Mucosa of descending colon (tissue), 3 donors: ENCODE results near the gene SPHK2. TPM values are rescaled to one million over a fixed set of nuclear protein-coding genes. Genes with fewer than 3 reads are reported as not detected.

ENCODE experiments used
- ATAC-seq: fragments of 200-7000 bp; cut with Tn5 transposase; one replicate; pipeline ENCODE4 v1.9.1; 2020; ENCODE audit warnings: mild to moderate bottlenecking, moderate library complexity
- DNase-seq, 3 donors: peaks; one replicate each; pipeline ENCODE4 v3.0.0-alpha.2; 2020
- H3K36me3 ChIP-seq: fragments of 200-600 bp; one replicate; pipeline ENCODE4 v1.8.0; 2021; ENCODE audit warnings: low read depth, mild to moderate bottlenecking
- H3K4me1 ChIP-seq: fragments of 200-600 bp; one replicate; pipeline ENCODE4 v1.8.0; 2021; ENCODE audit warnings: low read depth, mild to moderate bottlenecking
- H3K4me3 ChIP-seq: fragments of 200-600 bp; one replicate; pipeline ENCODE4 v1.8.0; 2021; ENCODE audit warnings: mild to moderate bottlenecking
- H3K9me3 ChIP-seq: fragments of 200-600 bp; one replicate; pipeline ENCODE4 v1.8.0; 2021; ENCODE audit warnings: mild to moderate bottlenecking
- CTCF ChIP-seq: fragments of 200-600 bp; IDR thresholded peaks from one replicate; pipeline ENCODE4 v1.8.0; 2022; ENCODE audit warnings: antibody characterized with exemption, mild to moderate bottlenecking
- intact Hi-C, 2 donors: fragments of 100-400 bp; cut with DNase I in 1 of 2; cut with micrococcal nuclease in 1 of 2; formaldehyde crosslinking; loops; one replicate each; pipeline versions ENCODE4 v1.11.0 to v1.11.1; 2022; cut with DNase I, micrococcal nuclease
- total RNA-seq, 3 donors: library from RNA; stranded (reverse); fragmentation: NEBNext Ultra II Directional in 2 of 3; extraction: Animal tissue kit (Norgen Biotek cat#: 25700) in 2 of 3; gene quantifications; one replicate each; pipeline versions ENCODE4 v1.2.1 to v1.2.4, GENCODE V29; 2021 to 2023
- donor health status: DM: no; HTN: no; CAD: no; lungs with moderate emphysema.
- donor health status: DM: no; HTN: no; CAD: no.
- donor health status: DM: no; HTN: yes; CAD: no.

The SPHK2 gene
- total RNA-seq, 3 donors from 2014 or later, result 37.9 to 54.8 (median 50.2) TPM

GRCh38 chr19:48668332-48668731 is 49.0 kb downstream of the SPHK2 start:
- Histone ChIP-seq H3K36me3 (no peaks in the 10 kb centered on the region), H3K4me1 (no peaks in the 10 kb centered on the region), H3K9me3 (no peaks in the 10 kb centered on the region), H3K4me3 (no peak overlapping the region)
- TF ChIP-seq CTCF, result no peak
- DNase-seq (no peak), ATAC-seq (no peak)
- intact Hi-C loops, result no loop called here

- no peak for ATAC-seq
- intact Hi-C loops, result no loop called here
- H3K36me3 ChIP-seq, result no peaks in the 10 kb centered on the region
- DNase-seq, result no peak
- H3K4me1 ChIP-seq, result no peaks in the 10 kb centered on the region
- H3K9me3 ChIP-seq, result no peaks in the 10 kb centered on the region
- no peak overlapping the region for H3K4me3 ChIP-seq
- no peak for TF ChIP-seq CTCF
These were observed 49.5 kb downstream of the SPHK2 start for GRCh38 chr19:48668761-48669160.

GRCh38 chr19:48669903-48670668 is 50.8 kb downstream of the SPHK2 start:
- DNase-seq, result no peak
- Histone ChIP-seq H3K9me3 (no peaks in the 10 kb centered on the region), H3K4me1 (no peaks in the 10 kb centered on the region), H3K36me3 (no peaks in the 10 kb centered on the region), H3K4me3 (no peak overlapping the region)
- no peak for TF ChIP-seq CTCF
- intact Hi-C loops, result no loop called here
- ATAC-seq, result no peak

- no peak for TF ChIP-seq CTCF
These were observed 51.6 kb downstream of the SPHK2 start for GRCh38 chr19:48670699-48671445.

GRCh38 chr19:48671446-48671995 is 52.2 kb downstream of the SPHK2 start:
- intact Hi-C loops, result no loop called here
- TF ChIP-seq CTCF, result no peak

More at GRCh38 chr19:48670699-48671445, 51.6 kb downstream of the SPHK2 start:
- intact Hi-C loops, result no loop called here
- no peaks in the 10 kb centered on the region for H3K9me3 ChIP-seq
- peaks cover 7% of the 10 kb centered on the region for H3K4me1 ChIP-seq
- no peak overlapping the region for H3K4me3 ChIP-seq
- DNase-seq (no peak), ATAC-seq (no peak)
- no peaks in the 10 kb centered on the region for H3K36me3 ChIP-seq

More at GRCh38 chr19:48671446-48671995, 52.2 kb downstream of the SPHK2 start:
- Histone ChIP-seq H3K36me3 (no peaks in the 10 kb centered on the region), H3K4me1 (peaks cover 7% of the 10 kb centered on the region), H3K4me3 (no peak overlapping the region), H3K9me3 (no peaks in the 10 kb centered on the region)
- DNase-seq, result no peak
- ATAC-seq, result no peak
